Stimulated activated CD8-positive, alpha-beta memory T cell treated with anti-CD3 and anti-CD28 coated beads, Interleukin-12 subunit alpha, Interleukin-12 subunit beta, amount 100 ng/mL, for 1 hour (primary cell): ENCODE measurements around the gene CRACR2A.

Experiments used
- DNase-seq: peaks from one replicate; pipeline ENCODE4 v3.0.0-alpha.2; 2020; ENCODE audit warnings: low read depth

The CRACR2A gene, protein sequence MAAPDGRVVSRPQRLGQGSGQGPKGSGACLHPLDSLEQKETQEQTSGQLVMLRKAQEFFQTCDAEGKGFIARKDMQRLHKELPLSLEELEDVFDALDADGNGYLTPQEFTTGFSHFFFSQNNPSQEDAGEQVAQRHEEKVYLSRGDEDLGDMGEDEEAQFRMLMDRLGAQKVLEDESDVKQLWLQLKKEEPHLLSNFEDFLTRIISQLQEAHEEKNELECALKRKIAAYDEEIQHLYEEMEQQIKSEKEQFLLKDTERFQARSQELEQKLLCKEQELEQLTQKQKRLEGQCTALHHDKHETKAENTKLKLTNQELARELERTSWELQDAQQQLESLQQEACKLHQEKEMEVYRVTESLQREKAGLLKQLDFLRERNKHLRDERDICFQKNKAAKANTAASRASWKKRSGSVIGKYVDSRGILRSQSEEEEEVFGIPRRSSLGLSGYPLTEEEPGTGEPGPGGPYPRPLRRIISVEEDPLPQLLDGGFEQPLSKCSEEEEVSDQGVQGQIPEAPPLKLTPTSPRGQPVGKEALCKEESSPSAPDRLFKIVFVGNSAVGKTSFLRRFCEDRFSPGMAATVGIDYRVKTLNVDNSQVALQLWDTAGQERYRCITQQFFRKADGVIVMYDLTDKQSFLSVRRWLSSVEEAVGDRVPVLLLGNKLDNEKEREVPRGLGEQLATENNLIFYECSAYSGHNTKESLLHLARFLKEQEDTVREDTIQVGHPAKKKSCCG

DNA sequence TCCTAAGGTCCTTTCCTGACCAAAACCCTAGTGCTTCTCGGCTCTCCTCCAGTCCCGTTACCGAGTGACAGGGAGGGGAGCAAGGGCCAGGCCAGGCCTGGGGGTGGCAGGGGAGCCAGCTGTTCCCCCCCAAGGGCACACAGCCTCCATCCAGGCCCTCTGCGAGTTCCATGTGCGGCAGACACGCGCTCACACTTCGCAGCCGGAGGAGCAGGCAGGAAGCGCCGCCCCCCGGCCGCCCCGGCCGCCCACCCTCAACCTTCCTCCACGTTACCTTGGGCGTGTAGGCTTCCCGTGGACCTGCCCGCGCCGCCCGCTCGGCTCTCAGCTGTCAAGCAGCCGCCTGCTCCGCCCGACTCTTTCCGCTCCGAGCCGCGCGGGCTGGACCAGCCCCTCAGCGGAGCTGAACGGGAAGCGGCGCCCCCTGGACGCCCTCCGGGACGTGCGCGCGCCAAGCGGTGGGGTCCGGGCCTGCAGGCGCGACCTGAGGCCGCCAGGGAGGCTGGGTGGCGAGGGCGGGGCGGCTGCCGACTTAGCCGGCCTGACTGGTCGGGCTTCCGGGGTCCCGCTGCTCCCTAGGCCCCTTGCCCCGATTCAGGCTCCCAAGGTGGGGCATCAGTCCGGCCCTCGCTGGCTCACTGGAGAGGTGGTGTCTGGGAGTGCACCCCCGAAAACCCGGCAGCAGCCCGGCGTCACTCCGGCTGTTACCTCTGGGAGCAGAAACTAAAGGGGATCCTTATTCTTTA is at the start of gene CRACR2A:
CRACR2A (minus strand) TSS at position 369 of the 746 bp plus-strand sequence. CDS start 56,110 bp downstream, outside the sequence.
- DNase-seq = peak; percentile 69

DNA sequence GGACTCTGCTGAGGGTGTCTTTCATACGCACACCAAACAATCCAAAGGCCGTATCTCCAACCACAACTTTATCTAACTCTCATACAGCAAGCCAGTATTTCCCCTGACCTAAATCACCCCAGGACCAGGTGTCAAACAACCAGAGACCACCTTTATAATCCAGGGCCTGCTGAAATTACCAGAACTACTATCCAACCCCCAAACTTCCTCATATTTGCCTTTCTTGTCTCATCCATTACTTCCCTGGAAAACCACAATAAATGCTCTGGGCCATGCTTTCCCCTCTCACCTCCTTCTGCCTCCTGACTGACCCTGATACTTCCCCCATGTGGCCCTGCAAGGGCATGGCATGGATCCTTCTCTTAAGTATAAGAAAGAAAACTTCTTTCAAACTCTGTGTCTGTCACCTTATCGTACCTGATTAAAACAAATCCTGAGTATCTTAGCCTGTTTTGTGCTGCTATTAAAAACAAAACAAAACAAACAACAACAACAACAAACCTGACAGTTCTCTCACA is 44.7 kb upstream of the CRACR2A start:
- DNase-seq = no peak

DNA sequence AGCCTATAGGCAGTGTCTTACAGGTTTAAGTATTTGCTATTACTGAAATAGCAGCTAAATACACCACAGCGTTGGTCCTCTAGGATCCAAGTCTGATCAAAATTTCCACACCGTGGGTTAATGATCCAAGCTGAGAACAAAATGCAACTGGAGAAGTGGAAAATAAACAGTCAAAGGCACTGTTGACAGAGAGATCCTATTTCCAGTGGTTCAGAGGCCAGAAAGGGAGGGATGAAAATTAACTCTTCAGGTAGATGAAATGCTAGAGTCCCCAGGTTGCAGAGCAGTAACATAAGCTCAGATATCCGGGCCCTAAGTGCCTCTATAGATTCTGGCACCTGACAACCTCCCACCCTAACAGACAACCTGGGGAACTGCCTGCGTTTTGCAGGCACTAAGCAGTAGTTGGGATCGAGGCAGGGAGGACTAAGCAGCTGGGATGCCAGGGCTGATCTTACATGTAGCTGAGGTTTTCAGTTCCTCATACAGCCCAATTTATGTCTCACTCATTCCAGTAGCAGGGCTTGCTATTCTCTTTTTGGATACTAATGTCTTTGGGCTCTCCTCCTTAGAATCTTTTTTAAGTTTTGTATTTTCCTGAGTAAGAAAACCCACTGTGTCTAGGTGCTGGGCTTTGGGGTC is 42.7 kb upstream of the CRACR2A start:
- no peak for DNase-seq

DNA sequence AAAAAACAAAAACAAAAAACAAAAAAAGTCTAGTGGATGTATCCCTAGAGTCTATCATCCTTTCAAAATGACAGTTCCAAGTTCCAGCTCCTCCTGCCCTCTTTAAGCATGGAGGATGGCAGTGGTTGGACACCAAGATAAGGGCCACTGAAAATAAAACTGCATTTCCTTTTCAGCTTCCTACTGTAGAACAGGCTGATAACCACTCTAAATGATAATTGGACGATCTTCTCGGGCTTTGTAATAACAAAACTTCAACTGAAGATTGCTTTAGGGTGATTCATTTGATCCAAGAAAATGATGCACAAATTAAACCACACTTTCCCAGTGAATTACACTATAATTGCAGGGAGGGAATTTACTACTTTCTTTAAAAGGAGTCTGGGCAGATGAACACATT is 42.2 kb upstream of the CRACR2A start:
- DNase-seq = no peak

DNA sequence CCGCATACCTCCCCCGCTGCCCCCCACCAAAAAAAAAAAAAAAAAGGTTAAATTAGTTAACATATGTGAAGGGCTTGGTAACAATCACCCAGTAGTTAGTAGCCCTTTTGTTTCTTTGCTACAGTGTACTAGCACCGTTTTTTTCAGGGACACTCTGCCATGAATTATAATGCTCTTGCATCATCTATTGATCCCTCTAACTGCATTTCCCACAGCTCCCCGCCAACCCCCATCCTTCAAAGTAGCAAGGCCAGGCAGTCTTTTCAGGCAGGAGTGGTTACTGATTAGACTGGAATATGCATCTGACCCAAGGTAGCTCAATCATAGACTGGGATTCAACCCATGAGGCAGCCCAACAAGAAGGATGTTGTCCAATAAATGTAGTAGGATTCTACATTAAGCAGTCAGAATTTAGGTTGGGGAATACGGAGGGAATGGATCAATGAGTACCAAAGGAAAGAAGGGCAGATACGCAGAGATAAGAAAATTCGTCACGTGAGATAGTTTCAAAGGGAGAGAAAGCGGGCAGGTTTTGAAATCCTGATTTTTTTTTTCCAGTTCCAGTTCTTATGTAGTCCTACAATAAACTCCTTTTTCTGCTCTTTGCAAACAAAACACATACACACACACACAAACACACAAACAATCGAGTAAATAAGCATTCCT is 39.8 kb upstream of the CRACR2A start:
- DNase-seq = no peak

DNA sequence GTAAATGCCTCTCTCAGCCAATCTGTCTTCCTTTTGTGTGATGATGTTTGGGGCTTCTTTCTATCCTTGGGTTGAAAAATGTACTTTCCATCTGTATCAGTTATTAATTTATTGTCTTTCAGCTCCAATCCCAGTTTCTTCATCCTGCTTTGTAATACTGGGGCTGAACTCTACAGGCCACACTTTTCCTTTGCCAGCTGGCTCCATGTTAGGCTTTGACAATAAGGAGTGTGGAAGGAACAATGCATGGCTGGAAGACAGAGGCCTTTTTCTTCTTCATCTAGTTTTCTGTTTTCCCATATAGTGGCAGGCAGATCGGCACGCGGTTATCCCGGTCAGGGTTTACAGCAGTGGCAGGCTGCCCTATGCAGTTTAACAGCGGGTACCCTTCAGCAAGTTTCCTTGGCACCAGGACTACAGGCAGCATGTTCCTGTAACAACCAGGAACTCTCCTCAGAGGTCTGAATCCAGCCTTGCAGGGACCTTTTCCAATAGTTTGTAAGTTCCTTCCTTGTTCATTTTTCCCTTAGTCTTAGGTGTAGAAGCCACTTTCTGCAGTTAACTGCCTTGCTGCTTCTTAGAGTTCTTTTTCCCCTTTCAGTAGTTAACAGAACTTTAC is 38.5 kb upstream of the CRACR2A start:
- DNase-seq = no peak

DNA sequence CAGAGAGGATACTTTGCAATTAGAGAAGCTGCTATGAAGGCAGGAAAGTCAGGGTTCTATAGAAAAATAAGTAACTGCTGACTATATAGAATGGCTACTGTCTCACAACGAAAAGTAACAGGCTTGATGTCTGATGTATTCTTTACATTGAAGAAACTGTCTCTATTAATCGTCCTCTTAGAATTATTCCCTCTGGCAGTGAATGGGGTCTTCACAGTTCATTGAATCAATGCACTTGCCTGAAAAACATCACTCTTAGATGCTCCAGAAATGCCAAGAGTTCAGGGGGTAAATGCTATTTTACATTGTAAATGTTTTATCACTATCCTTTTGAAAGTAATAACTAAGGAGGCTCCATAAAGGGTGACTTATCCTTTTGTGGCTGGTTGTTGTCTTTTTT is 37.7 kb upstream of the CRACR2A start:
- DNase-seq = no peak

DNA sequence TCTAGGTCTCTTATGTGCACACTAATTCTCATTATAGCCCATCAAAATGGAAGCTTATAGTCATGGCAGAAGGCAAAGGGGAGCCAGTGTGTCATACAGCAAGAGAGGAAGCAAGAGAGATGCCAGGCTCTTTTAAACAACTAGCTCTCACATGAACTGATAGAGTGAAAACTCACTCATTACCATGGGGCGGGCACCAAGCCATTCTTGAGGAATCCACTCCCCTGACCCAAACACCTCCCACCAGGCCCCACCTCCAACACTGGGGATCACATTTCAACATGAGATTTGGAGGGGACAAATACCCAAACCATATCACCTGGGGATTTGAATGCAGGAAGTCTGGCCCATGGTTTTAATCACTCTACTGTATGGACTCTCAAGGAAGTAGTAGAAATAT is 36.9 kb upstream of the CRACR2A start:
- DNase-seq = no peak

DNA sequence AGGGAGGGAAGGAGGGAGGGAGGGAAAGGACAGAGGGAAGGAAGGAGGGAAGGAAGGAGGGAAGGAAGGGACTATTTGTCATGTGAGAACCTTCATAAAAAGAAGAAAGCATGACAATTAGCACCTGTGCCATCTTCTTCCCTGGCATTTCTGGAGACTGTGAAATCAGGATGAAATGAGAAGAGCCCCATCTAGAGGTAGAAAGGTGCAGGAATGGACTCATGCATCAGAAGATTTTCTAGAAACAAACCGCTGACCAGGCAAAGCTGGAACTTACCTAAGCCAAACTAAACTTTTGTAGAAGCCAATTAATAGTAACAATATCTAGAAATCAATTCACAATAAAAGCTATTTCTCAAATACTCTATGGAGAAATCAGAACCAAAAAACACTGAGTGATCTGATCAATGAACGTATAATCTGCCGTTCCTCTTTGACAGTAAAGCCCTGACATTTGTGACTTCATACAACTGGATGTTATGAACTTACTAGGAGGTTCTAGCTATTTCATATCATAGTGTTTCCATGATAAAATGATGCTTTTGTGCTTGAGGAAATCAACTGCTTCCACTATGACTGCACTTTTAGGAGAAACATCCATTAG is 24.4 kb upstream of the CRACR2A start:
- DNase-seq = no peak

DNA sequence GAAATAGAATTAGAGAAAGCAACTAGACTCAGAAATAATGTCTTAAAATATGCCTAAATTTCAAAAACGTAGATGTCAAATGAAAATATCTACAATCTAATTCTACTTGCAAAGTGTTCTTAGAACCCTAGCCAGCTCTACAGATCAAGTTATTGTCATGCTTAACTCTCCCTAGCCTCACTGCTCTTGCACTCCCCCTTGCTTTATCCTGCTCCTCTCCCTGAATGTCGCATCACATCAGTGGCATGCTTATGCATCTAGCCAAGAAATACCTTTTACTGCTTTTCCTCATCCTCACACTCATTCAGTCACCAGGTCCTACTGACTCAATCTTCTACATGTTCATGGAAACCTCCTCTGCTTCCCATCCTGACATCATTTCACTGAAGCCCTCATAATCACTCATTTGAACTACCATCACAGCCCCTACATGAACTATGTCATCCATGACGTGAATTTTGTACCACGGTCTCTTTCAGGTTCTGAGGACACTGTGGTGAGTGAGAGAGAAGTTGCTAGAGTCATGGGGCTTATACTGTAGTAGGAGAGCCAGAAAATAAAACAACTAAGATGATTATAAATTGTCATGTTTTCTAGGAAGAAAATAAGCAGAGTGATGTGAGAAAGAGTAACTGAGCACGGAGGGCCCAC is 22.6 kb upstream of the CRACR2A start:
- no peak for DNase-seq

DNA sequence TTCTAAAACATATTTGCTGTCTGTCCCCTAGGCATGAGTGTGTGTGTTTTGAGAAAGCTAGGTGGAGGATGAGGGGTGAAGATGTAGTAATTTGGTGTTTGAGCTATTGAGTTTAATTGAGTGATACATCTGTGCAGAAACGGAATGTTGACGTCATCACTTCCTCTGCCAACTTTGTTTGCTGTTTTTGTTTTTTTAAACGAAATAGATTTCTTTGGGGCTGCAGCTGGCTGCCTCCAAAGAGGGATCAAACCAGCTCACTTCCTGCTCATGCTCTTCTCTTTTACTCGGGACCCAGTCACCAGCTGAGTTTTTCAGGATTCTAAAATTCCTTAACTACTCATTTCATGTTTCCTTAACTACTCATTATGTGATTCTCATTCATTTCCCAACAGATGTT is 19.5 kb upstream of the CRACR2A start:
- no peak for DNase-seq

DNA sequence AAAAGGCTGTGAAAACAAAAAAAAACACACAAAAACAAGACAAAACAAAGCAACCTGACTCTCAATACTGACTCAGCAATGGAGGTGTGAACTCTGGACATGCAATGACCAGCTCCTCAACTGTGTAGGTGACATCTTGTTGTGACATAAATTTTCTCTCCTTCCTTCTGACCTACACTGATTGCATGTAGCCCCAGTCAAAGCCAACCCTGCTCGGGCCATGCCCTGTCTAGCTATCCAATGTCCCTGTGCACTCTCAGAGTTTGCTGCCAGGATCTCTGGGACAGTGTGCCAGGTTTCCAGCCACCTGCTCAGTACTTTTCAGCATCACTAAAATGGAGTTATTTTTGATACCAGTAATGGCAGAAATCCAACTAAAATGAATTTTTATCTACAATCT is 18.9 kb upstream of the CRACR2A start:
- no peak for DNase-seq

DNA sequence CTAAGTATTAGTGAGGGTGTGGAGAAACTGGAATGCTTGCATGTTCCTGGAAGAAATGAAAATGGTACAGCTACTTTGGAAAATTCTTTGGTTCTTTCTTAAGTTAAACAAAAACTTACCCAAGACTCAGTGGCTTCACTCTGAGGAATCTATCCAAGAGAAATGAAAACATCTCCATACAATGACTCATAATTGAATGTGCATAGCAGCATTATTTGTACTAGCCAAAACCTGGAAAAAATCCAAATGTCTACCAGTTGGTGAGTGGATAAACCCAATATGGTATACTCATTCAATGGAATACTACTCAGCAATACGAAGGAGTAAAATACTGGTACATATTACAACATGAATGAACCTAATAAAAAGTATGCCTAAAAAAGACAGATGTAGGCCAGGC is 18.0 kb upstream of the CRACR2A start:
- no peak for DNase-seq

DNA sequence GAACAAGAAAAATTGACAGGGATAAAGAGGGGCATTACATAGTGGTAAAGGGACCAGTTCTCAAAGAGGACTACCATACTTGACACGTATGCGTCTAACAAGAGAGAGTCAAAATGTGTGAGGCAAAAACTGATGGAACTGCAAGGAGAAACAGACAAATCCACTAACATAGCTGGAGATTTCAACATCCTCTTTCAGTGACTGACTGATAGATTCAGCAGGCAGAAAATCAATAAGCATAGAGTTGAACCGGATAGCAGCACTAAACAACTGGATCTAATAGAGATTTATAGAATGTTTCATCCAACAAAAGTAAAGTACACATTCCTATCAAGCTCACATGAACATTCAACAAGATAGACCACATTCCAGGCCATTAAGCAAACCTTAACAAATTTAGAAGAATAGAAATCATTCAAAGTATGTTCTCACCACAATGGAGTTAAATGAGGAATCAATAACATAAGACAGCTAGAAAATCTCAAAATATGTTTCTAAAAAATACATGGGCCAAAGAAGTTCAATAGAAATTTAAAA is 16.1 kb upstream of the CRACR2A start:
- DNase-seq = no peak

DNA sequence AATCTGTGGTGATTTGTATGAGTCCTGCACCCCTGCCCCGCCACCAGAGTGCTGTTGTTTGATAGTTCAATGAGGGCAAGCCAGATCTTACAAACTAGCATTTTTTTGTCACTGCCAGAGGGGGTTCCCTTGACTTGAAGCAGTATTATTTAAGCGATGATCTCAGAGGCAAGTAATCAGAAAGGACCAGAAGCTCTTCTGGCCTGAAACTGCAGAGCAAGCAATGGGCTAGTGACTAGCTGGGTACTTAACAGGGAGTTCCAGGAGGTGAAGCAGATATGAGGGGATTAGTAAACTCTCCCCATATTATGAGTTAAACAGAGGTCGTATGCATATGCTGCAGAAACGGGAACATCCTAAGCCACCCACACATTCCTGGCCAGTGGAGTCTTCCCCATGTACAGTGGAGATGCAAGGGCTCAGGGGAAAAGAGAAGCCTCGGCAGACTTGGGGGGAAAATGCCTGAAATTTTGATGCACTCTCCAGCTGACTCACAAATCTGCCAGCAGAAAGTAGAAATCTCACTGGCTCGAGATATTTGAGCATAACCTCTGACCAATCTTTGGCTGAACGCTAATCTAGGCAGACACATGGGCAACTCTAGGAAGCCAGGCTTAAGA is 8.3 kb upstream of the CRACR2A start:
- DNase-seq = no peak

DNA sequence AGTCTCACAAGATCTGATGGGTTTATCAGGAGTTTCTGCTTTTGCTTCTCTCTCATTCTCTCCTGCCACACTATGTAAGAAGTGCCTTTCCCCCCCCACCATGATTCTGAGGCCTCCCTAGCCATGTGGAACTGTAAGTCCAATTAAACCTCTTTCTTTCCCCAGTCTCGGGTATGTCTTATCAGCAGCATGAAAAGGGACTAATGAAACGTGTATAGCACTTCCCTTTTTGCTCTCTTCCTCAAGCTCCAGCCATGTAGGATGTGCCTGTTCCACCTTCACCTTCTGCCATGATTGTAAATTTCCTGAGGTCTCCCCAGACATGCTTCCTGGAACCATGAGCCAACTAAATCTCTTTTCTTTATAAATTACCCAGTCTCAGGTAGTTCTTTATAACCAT is 7.0 kb upstream of the CRACR2A start:
- no peak for DNase-seq

DNA sequence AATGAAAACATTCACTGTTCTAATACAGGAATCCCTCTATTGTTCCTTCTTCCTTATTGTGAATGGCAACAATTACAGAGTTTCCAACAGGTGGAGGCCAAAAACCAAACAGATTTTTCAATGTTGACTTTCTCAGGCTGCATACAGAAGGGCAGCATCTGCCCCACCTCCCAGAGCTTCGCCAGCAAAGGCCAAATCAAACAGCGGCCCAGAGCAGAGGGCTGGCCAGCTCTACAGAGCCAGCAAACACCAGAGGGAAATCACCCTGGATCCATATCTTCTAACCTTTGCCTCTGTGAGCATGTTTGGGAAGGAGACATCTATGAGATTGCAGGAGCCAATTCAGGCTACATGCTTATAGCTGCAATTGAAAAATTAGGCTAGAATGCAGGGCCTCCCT is 4.4 kb upstream of the CRACR2A start:
- DNase-seq = no peak

DNA sequence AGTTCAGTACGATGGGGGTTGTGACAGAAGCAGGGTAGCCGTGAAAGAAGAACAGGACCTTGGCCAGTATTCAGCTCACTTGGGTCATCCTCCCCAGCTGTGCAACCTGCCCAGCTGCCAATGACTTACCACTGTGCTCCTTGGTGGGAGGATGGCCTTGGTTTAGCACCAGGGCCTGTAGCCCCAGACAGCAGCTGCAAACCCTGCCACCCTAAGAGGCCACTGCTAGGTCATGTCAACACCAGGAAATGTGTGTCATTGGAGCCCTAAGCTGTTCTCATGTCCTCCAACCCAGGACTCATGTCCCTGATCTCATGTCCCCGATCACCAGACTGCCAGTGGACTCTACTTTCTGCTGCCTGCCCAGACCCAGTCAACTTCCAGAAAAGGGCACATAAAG is 3.0 kb upstream of the CRACR2A start:
- DNase-seq = no peak

DNA sequence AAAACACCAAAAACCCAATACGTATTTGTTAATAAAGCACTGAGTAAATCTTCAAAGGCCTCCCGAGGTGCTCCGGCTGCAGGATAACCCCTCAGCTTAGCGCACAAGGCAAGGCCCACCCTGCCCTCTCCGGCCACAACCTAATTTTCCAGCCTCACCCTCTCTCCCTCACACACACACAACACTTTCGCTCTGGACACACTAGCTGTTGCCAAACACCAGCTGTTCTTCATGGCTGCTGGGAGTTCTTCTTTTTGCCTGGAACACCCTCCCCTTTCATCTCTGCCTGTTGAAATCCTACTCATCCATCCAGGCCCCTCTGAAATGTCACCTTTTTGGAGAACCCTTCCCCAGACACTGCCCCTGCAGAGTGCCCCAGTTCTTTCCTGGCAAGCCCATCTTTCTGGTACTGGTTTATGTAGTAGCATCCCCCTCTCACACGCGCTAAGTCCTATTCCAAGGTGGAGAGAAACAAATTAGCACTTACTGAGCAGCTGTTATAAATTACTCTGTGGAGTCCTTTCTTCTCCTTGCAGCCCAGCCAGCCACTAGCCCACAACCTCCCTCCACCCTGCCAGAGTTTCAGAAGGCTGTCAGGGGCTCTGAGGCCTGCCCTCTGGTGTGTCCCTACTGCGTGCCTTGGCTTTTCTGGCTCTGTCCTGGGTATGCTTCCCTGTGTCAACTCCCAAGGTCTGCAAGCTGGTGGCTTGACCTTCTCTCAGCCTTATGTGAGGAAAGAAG is 805 bp upstream of the CRACR2A start:
- no peak for DNase-seq
